GM12878 (cell line): ENCODE data around the gene CSNK1G1.
"Not testable (repeated sequence)": the region's sequence is repeated elsewhere in the genome, so short reads cannot be mapped to it uniquely, and the experiment has no call there.

Experiments used
- CEBPZ ChIP-seq: fragments of 150-350 bp; IDR thresholded peaks from 2 replicates; pipeline ENCODE4 v1.6.1; 2016; ENCODE audit warnings: low read depth, low read length
- E2F4 ChIP-seq: IDR thresholded peaks from 2 replicates; pipeline ENCODE4 v1.6.1; 2012; ENCODE audit warnings: low read depth, low read length, improper control_type of control experiment
- POLR2A ChIP-seq: IDR thresholded peaks from 2 replicates; pipeline ENCODE4 v1.6.1; 2011; ENCODE audit warnings: low read depth, mild to moderate bottlenecking, low read length
- TF ChIP-seq, protein P1 (sequence below): IDR thresholded peaks from 2 replicates; pipeline ENCODE4 v1.6.1; 2012; ENCODE audit warnings: mild to moderate bottlenecking, low read depth, low read length
- TF ChIP-seq, protein P2 (sequence below): IDR thresholded peaks from 2 replicates; pipeline ENCODE4 v1.6.1; 2011; ENCODE audit warnings: low read depth, low read length, improper control_type of control experiment, borderline replicate concordance
- TF ChIP-seq, protein P3 (sequence below), 3 experiments: IDR thresholded peaks in 2 of 3; conservative IDR thresholded peaks in 1 of 3; 2 replicates each; pipeline ENCODE4 v1.5.1; 2011; ENCODE audit warnings: low read depth in 3 of 3, low read length in 3 of 3, mild to moderate bottlenecking in 3 of 3, control low read depth in 2 of 3, moderate library complexity in 2 of 3, inconsistent platforms in 1 of 3, mixed read lengths in 1 of 3; ENCODE audit not compliant: control insufficient read depth in 2 of 3, insufficient read depth in 1 of 3; ENCODE audit errors: extremely low read depth in 1 of 3

- TF ChIP-seq, protein P1, sequence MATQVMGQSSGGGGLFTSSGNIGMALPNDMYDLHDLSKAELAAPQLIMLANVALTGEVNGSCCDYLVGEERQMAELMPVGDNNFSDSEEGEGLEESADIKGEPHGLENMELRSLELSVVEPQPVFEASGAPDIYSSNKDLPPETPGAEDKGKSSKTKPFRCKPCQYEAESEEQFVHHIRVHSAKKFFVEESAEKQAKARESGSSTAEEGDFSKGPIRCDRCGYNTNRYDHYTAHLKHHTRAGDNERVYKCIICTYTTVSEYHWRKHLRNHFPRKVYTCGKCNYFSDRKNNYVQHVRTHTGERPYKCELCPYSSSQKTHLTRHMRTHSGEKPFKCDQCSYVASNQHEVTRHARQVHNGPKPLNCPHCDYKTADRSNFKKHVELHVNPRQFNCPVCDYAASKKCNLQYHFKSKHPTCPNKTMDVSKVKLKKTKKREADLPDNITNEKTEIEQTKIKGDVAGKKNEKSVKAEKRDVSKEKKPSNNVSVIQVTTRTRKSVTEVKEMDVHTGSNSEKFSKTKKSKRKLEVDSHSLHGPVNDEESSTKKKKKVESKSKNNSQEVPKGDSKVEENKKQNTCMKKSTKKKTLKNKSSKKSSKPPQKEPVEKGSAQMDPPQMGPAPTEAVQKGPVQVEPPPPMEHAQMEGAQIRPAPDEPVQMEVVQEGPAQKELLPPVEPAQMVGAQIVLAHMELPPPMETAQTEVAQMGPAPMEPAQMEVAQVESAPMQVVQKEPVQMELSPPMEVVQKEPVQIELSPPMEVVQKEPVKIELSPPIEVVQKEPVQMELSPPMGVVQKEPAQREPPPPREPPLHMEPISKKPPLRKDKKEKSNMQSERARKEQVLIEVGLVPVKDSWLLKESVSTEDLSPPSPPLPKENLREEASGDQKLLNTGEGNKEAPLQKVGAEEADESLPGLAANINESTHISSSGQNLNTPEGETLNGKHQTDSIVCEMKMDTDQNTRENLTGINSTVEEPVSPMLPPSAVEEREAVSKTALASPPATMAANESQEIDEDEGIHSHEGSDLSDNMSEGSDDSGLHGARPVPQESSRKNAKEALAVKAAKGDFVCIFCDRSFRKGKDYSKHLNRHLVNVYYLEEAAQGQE: not testable (repeated sequence)
- TF ChIP-seq, protein P2, sequence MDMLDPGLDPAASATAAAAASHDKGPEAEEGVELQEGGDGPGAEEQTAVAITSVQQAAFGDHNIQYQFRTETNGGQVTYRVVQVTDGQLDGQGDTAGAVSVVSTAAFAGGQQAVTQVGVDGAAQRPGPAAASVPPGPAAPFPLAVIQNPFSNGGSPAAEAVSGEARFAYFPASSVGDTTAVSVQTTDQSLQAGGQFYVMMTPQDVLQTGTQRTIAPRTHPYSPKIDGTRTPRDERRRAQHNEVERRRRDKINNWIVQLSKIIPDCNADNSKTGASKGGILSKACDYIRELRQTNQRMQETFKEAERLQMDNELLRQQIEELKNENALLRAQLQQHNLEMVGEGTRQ: not testable (repeated sequence)
- not testable (repeated sequence) for TF ChIP-seq CEBPZ, POLR2A, E2F4
- TF ChIP-seq, protein P3, sequence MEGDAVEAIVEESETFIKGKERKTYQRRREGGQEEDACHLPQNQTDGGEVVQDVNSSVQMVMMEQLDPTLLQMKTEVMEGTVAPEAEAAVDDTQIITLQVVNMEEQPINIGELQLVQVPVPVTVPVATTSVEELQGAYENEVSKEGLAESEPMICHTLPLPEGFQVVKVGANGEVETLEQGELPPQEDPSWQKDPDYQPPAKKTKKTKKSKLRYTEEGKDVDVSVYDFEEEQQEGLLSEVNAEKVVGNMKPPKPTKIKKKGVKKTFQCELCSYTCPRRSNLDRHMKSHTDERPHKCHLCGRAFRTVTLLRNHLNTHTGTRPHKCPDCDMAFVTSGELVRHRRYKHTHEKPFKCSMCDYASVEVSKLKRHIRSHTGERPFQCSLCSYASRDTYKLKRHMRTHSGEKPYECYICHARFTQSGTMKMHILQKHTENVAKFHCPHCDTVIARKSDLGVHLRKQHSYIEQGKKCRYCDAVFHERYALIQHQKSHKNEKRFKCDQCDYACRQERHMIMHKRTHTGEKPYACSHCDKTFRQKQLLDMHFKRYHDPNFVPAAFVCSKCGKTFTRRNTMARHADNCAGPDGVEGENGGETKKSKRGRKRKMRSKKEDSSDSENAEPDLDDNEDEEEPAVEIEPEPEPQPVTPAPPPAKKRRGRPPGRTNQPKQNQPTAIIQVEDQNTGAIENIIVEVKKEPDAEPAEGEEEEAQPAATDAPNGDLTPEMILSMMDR (IDR thresholded peaks at IDR 0.05 in 2 of 3, conservative IDR thresholded peaks at IDR 0.05 in 1 of 3; ENCODE audit: control insufficient read depth in 2 of 3, extremely low read depth in 1 of 3, insufficient read depth in 1 of 3, low read depth in 3 of 3, low read length in 3 of 3): not testable (repeated sequence)
These were observed 9.7 kb downstream of the CSNK1G1 start for GRCh38 chr15:64346242-64346641.
